ENCODE results near the gene DACT3.

The DACT3 gene

GRCh38 chr19:46611776-46612175 is 49.2 kb downstream of the DACT3 start:
- no peak for DNase-seq (ENCODE audit: low spot score)

- peak; percentile 43 for DNase-seq (ENCODE audit: low spot score)
Observed at GRCh38 chr19:46610851-46611770, 49.9 kb downstream of the DACT3 start.

GRCh38 chr19:46610413-46610775 is 50.6 kb downstream of the DACT3 start:
- no peak for DNase-seq (ENCODE audit: low spot score)

DNA sequence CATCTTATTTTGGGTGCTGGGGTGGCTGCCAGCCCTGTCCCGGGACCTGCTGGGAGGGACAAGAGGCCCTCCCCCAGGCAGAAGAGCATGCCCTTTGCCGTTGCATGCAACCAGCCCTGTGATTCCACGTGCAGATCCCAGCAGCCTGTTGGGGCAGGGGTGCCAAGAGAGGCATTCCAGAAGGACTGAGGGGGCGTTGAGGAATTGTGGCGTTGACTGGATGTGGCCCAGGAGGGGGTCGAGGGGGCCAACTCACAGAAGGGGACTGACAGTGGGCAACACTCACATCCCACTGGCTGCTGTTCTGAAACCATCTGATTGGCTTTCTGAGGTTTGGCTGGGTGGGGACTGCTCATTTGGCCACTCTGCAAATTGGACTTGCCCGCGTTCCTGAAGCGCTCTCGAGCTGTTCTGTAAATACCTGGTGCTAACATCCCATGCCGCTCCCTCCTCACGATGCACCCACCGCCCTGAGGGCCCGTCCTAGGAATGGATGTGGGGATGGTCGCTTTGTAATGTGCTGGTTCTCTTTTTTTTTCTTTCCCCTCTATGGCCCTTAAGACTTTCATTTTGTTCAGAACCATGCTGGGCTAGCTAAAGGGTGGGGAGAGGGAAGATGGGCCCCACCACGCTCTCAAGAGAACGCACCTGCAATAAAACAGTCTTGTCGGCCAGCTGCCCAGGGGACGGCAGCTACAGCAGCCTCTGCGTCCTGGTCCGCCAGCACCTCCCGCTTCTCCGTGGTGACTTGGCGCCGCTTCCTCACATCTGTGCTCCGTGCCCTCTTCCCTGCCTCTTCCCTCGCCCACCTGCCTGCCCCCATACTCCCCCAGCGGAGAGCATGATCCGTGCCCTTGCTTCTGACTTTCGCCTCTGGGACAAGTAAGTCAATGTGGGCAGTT is 51.2 kb downstream of the DACT3 start:
- no peak for DNase-seq (ENCODE audit: low spot score)

DNA sequence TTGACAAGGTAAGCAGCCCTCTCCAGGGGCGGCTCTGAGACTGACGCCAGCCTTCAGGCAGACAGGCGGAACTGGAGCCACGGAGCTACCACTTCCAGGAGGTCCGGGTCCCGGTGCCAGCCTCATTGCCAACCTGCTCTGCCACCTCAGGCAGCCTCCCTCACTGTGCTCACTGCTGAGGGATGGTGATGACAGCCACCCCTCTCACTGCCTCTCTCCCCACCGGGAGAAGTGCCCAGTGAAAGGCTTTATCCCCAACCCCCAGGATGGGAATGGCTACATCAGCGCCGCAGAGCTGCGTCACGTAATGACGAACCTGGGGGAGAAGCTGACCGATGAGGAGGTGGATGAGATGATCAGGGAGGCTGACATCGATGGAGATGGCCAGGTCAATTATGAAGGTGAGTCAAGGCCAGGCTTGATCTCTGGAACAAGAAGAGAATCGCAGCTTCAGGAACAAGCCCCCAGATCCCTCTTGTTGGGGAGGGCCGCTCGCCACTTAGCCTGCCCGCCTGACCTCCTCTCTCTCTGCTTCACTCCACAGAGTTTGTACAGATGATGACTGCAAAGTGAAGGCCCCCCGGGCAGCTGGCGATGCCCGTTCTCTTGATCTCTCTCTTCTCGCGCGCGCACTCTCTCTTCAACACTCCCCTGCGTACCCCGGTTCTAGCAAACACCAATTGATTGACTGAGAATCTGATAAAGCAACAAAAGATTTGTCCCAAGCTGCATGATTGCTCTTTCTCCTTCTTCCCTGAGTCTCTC is 52.2 kb downstream of the DACT3 start:
- no peak for DNase-seq (ENCODE audit: low spot score)

DNA sequence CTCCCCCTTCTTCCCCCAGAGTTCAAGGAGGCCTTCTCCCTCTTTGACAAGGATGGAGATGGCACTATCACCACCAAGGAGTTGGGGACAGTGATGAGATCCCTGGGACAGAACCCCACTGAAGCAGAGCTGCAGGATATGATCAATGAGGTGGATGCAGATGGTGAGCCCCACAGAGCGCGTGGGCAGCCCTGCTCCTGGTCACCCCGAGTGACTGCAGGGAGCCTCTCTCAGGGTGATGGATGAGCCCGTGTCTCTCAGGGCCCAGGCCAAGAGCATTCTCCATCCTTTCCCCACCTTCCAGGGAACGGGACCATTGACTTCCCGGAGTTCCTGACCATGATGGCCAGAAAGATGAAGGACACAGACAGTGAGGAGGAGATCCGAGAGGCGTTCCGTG is 52.8 kb downstream of the DACT3 start:
- no peak for DNase-seq (ENCODE audit: low spot score)

DNA sequence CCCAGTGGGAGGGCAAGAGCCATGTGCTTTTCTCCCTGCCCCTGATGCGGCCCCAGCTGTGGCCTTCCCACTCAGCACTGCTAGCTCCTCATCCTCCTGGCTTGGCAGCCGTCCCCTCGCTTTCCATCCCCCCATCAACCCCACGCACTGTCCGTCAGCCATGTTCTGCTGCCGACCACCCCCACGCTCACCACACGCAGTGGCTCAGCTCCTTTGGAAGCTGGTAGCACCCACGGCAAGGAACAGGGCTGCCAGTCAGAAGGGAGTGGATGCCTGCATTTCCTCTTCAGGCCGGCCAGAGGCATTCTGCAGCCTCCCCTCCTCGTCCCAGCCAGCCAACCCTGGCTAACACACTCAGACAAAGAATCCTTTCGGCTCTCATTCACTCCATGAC is 53.5 kb downstream of the DACT3 start:
- no peak for DNase-seq (ENCODE audit: low spot score)

DNA sequence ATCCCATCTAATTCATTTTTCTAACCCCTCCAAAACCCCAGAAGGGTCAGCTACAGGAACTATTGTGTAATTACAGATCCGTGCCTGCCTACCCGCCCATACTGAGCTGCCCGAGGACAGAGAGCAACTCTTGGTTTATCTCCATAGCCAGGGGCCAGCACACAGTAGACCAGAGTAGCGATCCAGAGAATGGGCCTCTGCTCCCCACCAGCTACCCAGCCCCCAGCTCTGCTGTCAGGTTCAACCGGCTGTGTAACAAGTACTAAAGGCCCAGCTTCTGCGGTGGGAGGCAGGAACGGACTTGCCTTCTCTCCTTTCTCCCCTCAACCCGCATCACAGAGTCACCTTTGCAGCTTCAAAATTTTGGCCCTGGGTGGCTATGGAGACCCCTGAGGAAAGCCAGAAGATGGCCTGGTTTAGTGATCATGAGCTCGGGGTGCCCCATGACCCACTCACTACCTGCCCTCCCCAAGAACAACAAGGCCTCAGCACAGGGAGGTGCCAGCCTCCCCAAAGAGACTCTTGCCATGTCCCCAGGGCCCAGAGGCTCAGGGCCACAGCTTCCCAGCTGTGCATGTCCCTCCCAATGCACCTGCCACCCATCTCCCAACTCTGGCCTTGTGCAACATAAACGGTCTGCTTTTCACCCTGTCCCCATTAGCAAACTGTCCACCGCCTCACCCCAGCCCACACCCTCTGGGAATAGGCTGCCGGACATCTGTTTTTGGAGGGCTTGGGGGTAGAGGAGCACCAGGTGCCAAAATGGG is 54.1 kb downstream of the DACT3 start:
- no peak for DNase-seq (ENCODE audit: low spot score)

DNA sequence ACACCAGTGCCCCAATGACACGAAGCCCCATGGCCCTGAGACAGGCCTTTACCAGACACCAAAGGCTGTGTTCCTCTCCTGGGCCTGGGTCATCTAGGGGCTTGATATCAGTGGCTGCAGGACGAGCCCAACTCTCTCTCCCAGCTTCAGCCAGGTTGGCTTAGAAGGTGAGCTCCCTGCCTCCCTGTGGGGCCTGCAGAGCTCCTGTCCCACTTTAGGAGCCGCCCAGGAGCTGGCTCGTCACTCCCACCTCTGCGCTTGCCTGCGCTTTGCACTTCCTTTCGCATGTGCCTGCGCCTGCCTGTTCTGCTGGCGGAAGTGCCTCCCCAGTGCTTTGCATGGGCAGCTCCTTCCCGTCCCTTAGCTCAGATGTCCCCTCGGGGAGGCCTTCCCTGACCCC is 55.0 kb downstream of the DACT3 start:
- no peak for DNase-seq (ENCODE audit: low spot score)

- DNase-seq (ENCODE audit: low spot score), result no peak
Observed at GRCh38 chr19:46605356-46605821, 55.6 kb downstream of the DACT3 start.

- DNase-seq (ENCODE audit: low spot score), result no peak
Observed at GRCh38 chr19:46604781-46605355, 56.1 kb downstream of the DACT3 start.

DNA sequence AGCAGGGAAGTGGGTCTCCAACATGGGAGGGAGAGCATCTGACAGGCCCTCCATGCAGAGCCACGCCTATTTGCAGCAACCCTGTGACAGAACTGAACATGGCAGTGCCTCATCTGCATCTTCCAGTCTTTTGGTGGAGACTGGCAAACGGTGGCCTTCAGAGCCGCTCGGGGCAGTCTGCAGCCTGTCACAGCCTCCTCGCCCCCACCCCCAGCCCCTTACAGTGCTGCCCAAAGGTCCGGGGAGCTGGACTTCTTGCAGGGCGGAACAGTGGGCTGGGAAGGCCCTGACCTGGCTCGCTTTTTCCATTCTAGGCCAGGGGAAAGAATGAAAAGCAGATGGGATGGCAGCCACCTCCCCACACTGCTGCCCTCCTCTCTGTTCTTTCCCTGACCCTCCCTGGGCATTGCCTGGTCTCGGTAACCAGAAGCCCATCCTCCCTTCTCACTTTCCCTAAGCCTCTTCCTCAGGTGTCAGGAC is 57.2 kb downstream of the DACT3 start:
- no peak for DNase-seq (ENCODE audit: low spot score)

DNA sequence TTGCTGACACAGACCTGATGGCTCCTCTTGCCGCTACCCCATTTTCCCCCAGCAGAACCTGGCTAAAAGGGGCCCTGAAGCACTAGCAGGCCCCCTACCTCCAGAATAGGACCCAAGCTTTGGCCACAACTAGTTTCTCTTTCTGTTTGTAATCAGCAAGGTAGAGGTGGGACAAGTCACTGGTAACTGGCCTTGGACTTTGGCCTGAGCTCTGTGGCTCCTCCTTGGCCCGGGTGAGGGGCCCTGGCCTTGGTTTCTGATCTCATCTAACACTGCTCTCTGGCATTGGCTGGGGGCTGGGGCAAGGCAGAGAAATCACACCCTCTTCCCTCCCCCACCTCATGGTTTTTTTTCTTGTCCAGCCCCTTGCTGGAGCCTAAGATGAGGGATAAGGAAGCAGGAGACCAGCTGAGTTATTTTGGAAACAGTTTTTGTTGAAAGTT is 57.8 kb downstream of the DACT3 start:
- DNase-seq (ENCODE audit: low spot score), result no peak

- DNase-seq (ENCODE audit: low spot score), result no peak
Observed at GRCh38 chr19:46602392-46603194, 58.4 kb downstream of the DACT3 start.

DNA sequence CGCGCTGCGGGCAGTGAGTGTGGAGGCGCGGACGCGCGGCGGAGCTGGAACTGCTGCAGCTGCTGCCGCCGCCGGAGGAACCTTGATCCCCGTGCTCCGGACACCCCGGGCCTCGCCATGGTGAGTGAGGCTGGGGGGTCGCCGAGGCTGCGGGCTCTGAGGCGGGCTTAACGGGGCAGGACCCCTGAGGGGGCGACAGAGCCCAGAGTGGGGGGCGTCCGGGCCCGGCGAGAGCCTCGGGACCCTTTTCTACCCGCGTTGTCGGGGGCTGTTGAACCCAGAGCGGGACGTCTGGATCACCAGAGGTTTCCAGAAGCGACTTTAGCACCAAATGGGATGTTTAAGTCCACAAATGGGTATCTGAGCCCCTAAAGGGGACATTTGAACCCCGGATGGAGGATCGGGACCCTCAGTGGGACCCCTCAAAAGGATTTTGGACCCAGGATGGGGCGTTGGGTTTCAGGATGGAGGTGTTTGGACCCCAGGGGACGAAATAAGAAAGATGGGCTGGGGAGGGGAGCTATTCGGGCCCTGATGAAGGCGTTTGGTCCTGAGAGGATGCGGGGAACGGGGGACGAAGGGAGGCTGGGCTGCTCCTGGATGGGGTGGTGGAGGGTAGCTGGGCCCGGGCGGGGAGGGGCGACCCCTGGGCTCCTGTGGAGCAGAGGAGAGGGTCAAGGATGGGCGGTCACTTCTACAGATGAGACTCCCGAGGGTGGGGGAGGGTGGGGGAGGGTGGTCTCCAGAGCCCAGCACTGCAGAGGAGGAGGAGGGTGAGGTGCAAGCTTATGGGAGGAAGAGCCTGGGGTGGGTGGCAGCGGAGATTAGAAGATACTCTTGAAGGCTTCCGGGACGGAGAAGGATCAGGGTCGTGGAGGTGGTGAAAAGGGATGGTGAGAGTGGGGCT is 59.4 kb downstream of the DACT3 start, which contains the start of gene CALM3:
TSS of gene CALM3 (plus strand) at position 13 of the 907 bp plus-strand sequence. CDS start at position 118, 105 bp downstream.
- DNase-seq (ENCODE audit: low spot score), result no peak

DNA sequence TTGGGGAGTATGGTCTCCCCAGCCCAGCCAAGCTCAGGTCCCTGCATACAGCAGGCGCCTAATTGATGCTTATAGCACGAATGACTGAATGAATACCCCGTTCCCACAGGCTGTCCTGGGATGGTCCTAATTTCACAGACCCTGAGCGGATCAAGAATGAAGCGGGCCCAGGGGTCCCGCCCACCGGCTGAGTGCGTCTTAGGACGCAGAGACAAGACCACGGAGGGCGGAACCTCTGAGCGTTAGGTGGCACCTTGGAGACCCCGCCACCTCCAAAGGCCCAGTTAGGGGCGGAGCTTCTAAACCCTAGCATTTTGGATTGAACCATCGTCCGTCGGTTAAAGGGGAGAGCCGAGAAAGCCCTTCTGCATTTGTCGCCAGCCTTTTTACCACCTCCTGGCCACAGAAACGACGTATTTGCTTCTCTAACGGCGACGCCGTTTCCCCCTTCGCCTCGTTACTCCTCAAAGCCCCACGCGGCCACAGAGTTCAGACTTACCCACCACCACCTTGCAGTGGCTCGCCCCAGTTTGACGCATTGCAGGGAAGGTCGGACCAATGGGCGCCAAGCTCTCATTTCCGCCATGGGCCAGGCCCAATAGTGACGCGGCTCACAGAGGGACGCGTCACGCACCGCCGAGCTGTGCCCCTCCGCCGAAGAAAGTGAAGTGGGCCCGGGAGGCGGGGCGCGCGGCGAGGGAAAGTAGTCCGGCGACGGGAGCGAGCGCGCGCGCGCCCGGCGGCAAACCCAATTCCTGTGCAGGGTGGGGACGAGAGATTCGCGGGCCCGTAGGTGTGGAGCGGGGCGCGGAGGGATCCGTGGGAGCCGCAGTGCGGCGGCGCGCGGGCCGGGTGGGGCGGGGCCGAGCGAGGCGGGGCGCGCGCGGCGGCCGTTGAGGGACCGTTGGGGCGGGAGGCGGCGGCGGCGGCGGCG is 60.3 kb downstream of the DACT3 start:
- DNase-seq (ENCODE audit: low spot score), result peak; percentile 98

GRCh38 chr19:46599716-46600373 is 61.1 kb downstream of the DACT3 start:
- no peak for DNase-seq (ENCODE audit: low spot score)
